Tibial nerve (tissue), 4 donors: ENCODE data around the gene NOTCH2.

Source experiments
- CTCF ChIP-seq, 5 experiments: fragments of 200-600 bp in 3 of 5; fragments of 450-650 bp in 2 of 5; sonication (generic) in 3 of 5; IDR thresholded peaks; one replicate each; pipeline ENCODE4 v1.5.1; 2016 to 2019; ENCODE audit warnings: antibody characterized with exemption in 5 of 5, mild to moderate bottlenecking in 3 of 5, moderate library complexity in 2 of 5
- EP300 ChIP-seq, 2 donors: sonication (generic); formaldehyde crosslinking; IDR thresholded peaks; one replicate each; pipeline ENCODE4 v1.6.1; 2017; ENCODE audit warnings: antibody characterized with exemption in 2 of 2, mild to moderate bottlenecking in 1 of 2
- POLR2A ChIP-seq, 2 donors: fragments of 450-650 bp; IDR thresholded peaks; one replicate each; pipeline ENCODE4 v1.6.1; 2017; ENCODE audit warnings: antibody characterized with exemption in 2 of 2, mild to moderate bottlenecking in 2 of 2, moderate library complexity in 2 of 2

GRCh38 chr1:119935373-119935772 lies 134.1 kb downstream of the NOTCH2 start:
- TF ChIP-seq EP300 (IDR thresholded peaks at IDR 0.05), result no peak
- TF ChIP-seq CTCF (IDR thresholded peaks at IDR 0.05), result no peak
- TF ChIP-seq POLR2A (IDR thresholded peaks at IDR 0.05), result no peak
